ENCODE data around the gene DNAH8.

GRCh38 chr6:39074486-39074885 lies 359.4 kb downstream of the DNAH8 start:
- TF ChIP-seq CTCF (IDR thresholded peaks at IDR 0.05) (no peak), POLR2A (IDR thresholded peaks at IDR 0.05; ENCODE audit: low read depth) (no peak)

All from esophagus muscularis mucosa (tissue), 3 donors.